ENCODE measurements around the gene CDHR2.

The CDHR2 gene

GRCh38 chr5:176529116-176529740 is 19.9 kb upstream of the CDHR2 start:
- no peak overlapping the region for H3K4me3 ChIP-seq (ENCODE audit: low read depth, low read length)
- H3K4me1 ChIP-seq (ENCODE audit: control insufficient read depth, insufficient read depth, low read length): 0 out of 2 replicates have a peak, but pooled peaks cover 3% of the 10 kb centered on the region

GRCh38 chr5:176529741-176530141 is 19.4 kb upstream of the CDHR2 start:
- Histone ChIP-seq H3K36me3 (ENCODE audit: control insufficient read depth, insufficient read depth, low read length) (peaks cover 71% of the 10 kb centered on the region), H3K27ac (ENCODE audit: low read depth, low read length) (no peak overlapping the region)

More at GRCh38 chr5:176529116-176529740, 19.9 kb upstream of the CDHR2 start:
- Histone ChIP-seq H3K36me3 (ENCODE audit: control insufficient read depth, insufficient read depth, low read length) (peaks cover 66% of the 10 kb centered on the region), H3K9ac (ENCODE audit: low read depth, low read length) (no peak overlapping the region), H3K9me3 (ENCODE audit: control insufficient read depth, insufficient read depth, low read length) (no peaks in the 10 kb centered on the region), H3K27ac (ENCODE audit: low read depth, low read length) (no peak overlapping the region), H3K27me3 (ENCODE audit: control insufficient read depth, insufficient read depth, low read length) (no peaks in the 10 kb centered on the region)

GRCh38 chr5:176530393-176530982 is 18.7 kb upstream of the CDHR2 start:
- no peak overlapping the region for H3K27ac ChIP-seq (ENCODE audit: low read depth, low read length)
- peaks cover 15% of the 10 kb centered on the region for H3K4me1 ChIP-seq (ENCODE audit: control insufficient read depth, insufficient read depth, low read length)

More at GRCh38 chr5:176529741-176530141, 19.4 kb upstream of the CDHR2 start:
- H3K9me3 ChIP-seq (ENCODE audit: control insufficient read depth, insufficient read depth, low read length): no peaks in the 10 kb centered on the region
- H3K9ac ChIP-seq (ENCODE audit: low read depth, low read length): no peak overlapping the region
- no peak overlapping the region for H3K4me3 ChIP-seq (ENCODE audit: low read depth, low read length)
- 0 out of 2 replicates have a peak, but pooled peaks cover 8% of the 10 kb centered on the region for H3K4me1 ChIP-seq (ENCODE audit: control insufficient read depth, insufficient read depth, low read length)
- no peaks in the 10 kb centered on the region for H3K27me3 ChIP-seq (ENCODE audit: control insufficient read depth, insufficient read depth, low read length)

GRCh38 chr5:176530983-176531901 is 17.9 kb upstream of the CDHR2 start:
- Histone ChIP-seq H3K36me3 (ENCODE audit: control insufficient read depth, insufficient read depth, low read length) (peaks cover 78% of the 10 kb centered on the region), H3K4me1 (ENCODE audit: control insufficient read depth, insufficient read depth, low read length) (peaks cover 17% of the 10 kb centered on the region), H3K9ac (ENCODE audit: low read depth, low read length) (no peak overlapping the region), H3K27ac (ENCODE audit: low read depth, low read length) (no peak overlapping the region), H3K4me3 (ENCODE audit: low read depth, low read length) (no peak overlapping the region), H3K27me3 (ENCODE audit: control insufficient read depth, insufficient read depth, low read length) (no peaks in the 10 kb centered on the region), H3K9me3 (ENCODE audit: control insufficient read depth, insufficient read depth, low read length) (no peaks in the 10 kb centered on the region)

More at GRCh38 chr5:176530393-176530982, 18.7 kb upstream of the CDHR2 start:
- Histone ChIP-seq H3K27me3 (ENCODE audit: control insufficient read depth, insufficient read depth, low read length) (no peaks in the 10 kb centered on the region), H3K4me3 (ENCODE audit: low read depth, low read length) (no peak overlapping the region), H3K9ac (ENCODE audit: low read depth, low read length) (no peak overlapping the region), H3K9me3 (ENCODE audit: control insufficient read depth, insufficient read depth, low read length) (no peaks in the 10 kb centered on the region), H3K36me3 (ENCODE audit: control insufficient read depth, insufficient read depth, low read length) (peaks cover 78% of the 10 kb centered on the region)

GRCh38 chr5:176531902-176532493 is 17.1 kb upstream of the CDHR2 start:
- Histone ChIP-seq H3K9ac (ENCODE audit: low read depth, low read length) (no peak overlapping the region), H3K4me1 (ENCODE audit: control insufficient read depth, insufficient read depth, low read length) (peaks cover 17% of the 10 kb centered on the region), H3K9me3 (ENCODE audit: control insufficient read depth, insufficient read depth, low read length) (no peaks in the 10 kb centered on the region), H3K36me3 (ENCODE audit: control insufficient read depth, insufficient read depth, low read length) (peaks cover 77% of the 10 kb centered on the region), H3K27me3 (ENCODE audit: control insufficient read depth, insufficient read depth, low read length) (no peaks in the 10 kb centered on the region), H3K4me3 (ENCODE audit: low read depth, low read length) (no peak overlapping the region), H3K27ac (ENCODE audit: low read depth, low read length) (no peak overlapping the region)

- H3K9me3 ChIP-seq (ENCODE audit: control insufficient read depth, insufficient read depth, low read length): no peaks in the 10 kb centered on the region
- H3K4me3 ChIP-seq (ENCODE audit: low read depth, low read length): no peak overlapping the region
- peaks cover 17% of the 10 kb centered on the region for H3K4me1 ChIP-seq (ENCODE audit: control insufficient read depth, insufficient read depth, low read length)
- H3K27ac ChIP-seq (ENCODE audit: low read depth, low read length): no peak overlapping the region
- H3K36me3 ChIP-seq (ENCODE audit: control insufficient read depth, insufficient read depth, low read length): peaks cover 69% of the 10 kb centered on the region
- H3K9ac ChIP-seq (ENCODE audit: low read depth, low read length): no peak overlapping the region
- H3K27me3 ChIP-seq (ENCODE audit: control insufficient read depth, insufficient read depth, low read length): no peaks in the 10 kb centered on the region
These were observed 16.3 kb upstream of the CDHR2 start for GRCh38 chr5:176532795-176533194.

GRCh38 chr5:176533390-176533789 is 15.8 kb upstream of the CDHR2 start:
- H3K4me3 ChIP-seq (ENCODE audit: low read depth, low read length): no peak overlapping the region
- no peak overlapping the region for H3K9ac ChIP-seq (ENCODE audit: low read depth, low read length)
- peaks cover 21% of the 10 kb centered on the region for H3K4me1 ChIP-seq (ENCODE audit: control insufficient read depth, insufficient read depth, low read length)
- H3K27ac ChIP-seq (ENCODE audit: low read depth, low read length): no peak overlapping the region
- H3K27me3 ChIP-seq (ENCODE audit: control insufficient read depth, insufficient read depth, low read length): no peaks in the 10 kb centered on the region
- H3K9me3 ChIP-seq (ENCODE audit: control insufficient read depth, insufficient read depth, low read length): no peaks in the 10 kb centered on the region
- peaks cover 63% of the 10 kb centered on the region for H3K36me3 ChIP-seq (ENCODE audit: control insufficient read depth, insufficient read depth, low read length)

- peaks cover 27% of the 10 kb centered on the region for H3K4me1 ChIP-seq (ENCODE audit: control insufficient read depth, insufficient read depth, low read length)
- no peaks in the 10 kb centered on the region for H3K9me3 ChIP-seq (ENCODE audit: control insufficient read depth, insufficient read depth, low read length)
- H3K4me3 ChIP-seq (ENCODE audit: low read depth, low read length): 0 out of 2 replicates have a peak overlapping the region, but pooled peaks have one; percentile 97
- no peak overlapping the region for H3K9ac ChIP-seq (ENCODE audit: low read depth, low read length)
- peaks cover 56% of the 10 kb centered on the region for H3K36me3 ChIP-seq (ENCODE audit: control insufficient read depth, insufficient read depth, low read length)
- no peak overlapping the region for H3K27ac ChIP-seq (ENCODE audit: low read depth, low read length)
- no peaks in the 10 kb centered on the region for H3K27me3 ChIP-seq (ENCODE audit: control insufficient read depth, insufficient read depth, low read length)
These were observed 15.1 kb upstream of the CDHR2 start for GRCh38 chr5:176533894-176534611.

- Histone ChIP-seq H3K27me3 (ENCODE audit: control insufficient read depth, insufficient read depth, low read length) (no peaks in the 10 kb centered on the region), H3K27ac (ENCODE audit: low read depth, low read length) (no peak overlapping the region), H3K4me1 (ENCODE audit: control insufficient read depth, insufficient read depth, low read length) (peaks cover 28% of the 10 kb centered on the region), H3K36me3 (ENCODE audit: control insufficient read depth, insufficient read depth, low read length) (peaks cover 51% of the 10 kb centered on the region), H3K4me3 (ENCODE audit: low read depth, low read length) (peak overlapping the region; percentile 97; the same call in 1 of the 2 replicates), H3K9ac (ENCODE audit: low read depth, low read length) (no peak overlapping the region), H3K9me3 (ENCODE audit: control insufficient read depth, insufficient read depth, low read length) (no peaks in the 10 kb centered on the region)
These were observed 14.5 kb upstream of the CDHR2 start for GRCh38 chr5:176534640-176535039.

GRCh38 chr5:176535101-176535663 is 14.0 kb upstream of the CDHR2 start:
- H3K4me1 ChIP-seq (ENCODE audit: control insufficient read depth, insufficient read depth, low read length): peaks cover 28% of the 10 kb centered on the region

More at GRCh38 chr5:176535101-176535663, 14.0 kb upstream of the CDHR2 start:
- peak overlapping the region; percentile 97 for H3K4me3 ChIP-seq (ENCODE audit: low read depth, low read length)
- H3K27me3 ChIP-seq (ENCODE audit: control insufficient read depth, insufficient read depth, low read length): no peaks in the 10 kb centered on the region
- peaks cover 49% of the 10 kb centered on the region for H3K36me3 ChIP-seq (ENCODE audit: control insufficient read depth, insufficient read depth, low read length)
- H3K27ac ChIP-seq (ENCODE audit: low read depth, low read length): peak overlapping the region; percentile 100
- no peaks in the 10 kb centered on the region for H3K9me3 ChIP-seq (ENCODE audit: control insufficient read depth, insufficient read depth, low read length)
- peak overlapping the region; percentile 99 for H3K9ac ChIP-seq (ENCODE audit: low read depth, low read length)

Data from HUES48 (cell line).